Activated gamma-delta T cell (primary cell): Measurements from ENCODE around the gene NME1.

Experiments
- DNase-seq: peaks from one replicate; lab custom pipeline; 2025; lab: John Stamatoyannopoulos, UW

Gene NME1

GRCh38 chr17:51189162-51189561 is 35.8 kb downstream of the NME1 start:
- no peak for DNase-seq

GRCh38 chr17:51189628-51190027 is 36.3 kb downstream of the NME1 start:
- no peak for DNase-seq

- DNase-seq, result no peak
Observed at GRCh38 chr17:51191895-51192294, 38.5 kb downstream of the NME1 start.

GRCh38 chr17:51197754-51198153 is 44.4 kb downstream of the NME1 start:
- no peak for DNase-seq

GRCh38 chr17:51200295-51200694 is 46.9 kb downstream of the NME1 start:
- no peak for DNase-seq

DNA sequence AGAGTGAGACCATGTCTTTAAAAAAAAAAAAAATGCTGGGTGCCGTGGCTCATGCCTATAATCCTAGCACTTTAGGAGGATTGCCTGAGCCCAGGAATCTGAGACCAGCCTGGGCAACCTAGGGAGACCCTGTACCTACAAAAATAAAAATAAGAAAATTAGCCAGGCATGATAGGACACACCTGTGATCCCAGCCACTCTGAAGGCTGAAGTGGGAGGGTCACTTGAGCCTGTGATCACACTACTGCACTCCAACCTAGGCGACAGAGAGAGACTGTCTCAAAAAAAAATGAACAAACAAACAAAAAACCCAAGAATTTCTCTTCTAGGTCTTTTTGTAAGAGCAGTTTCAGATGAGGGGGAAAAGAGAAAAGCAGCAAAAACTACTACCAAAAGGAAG is 47.5 kb downstream of the NME1 start:
- DNase-seq, result no peak

GRCh38 chr17:51203838-51204237 is 50.5 kb downstream of the NME1 start:
- no peak for DNase-seq
